HG03457 (cell line): ENCODE results near the gene ZNF326.

Experiments used
- ATAC-seq: cut with Tn5 transposase; IDR thresholded peaks from one replicate; pipeline ENCODE4 v1.9.1; 2021; ENCODE audit warnings: moderate number of reproducible peaks; ENCODE audit not compliant: unreplicated experiment

Gene ZNF326

GRCh38 chr1:90068611-90069280 lies 73.8 kb downstream of the ZNF326 start:
- no peak for ATAC-seq

- no peak for ATAC-seq
These were observed 79.2 kb downstream of the ZNF326 start for GRCh38 chr1:90074137-90074536.

- no peak for ATAC-seq
These were observed 79.7 kb downstream of the ZNF326 start for GRCh38 chr1:90074566-90074965.

- ATAC-seq: no peak
These were observed 80.1 kb downstream of the ZNF326 start for GRCh38 chr1:90074970-90075391.

- no peak for ATAC-seq
These were observed 89.1 kb downstream of the ZNF326 start for GRCh38 chr1:90083995-90084394.
